Measurements from ENCODE around the gene DGKD.

DGKD gene

DNA sequence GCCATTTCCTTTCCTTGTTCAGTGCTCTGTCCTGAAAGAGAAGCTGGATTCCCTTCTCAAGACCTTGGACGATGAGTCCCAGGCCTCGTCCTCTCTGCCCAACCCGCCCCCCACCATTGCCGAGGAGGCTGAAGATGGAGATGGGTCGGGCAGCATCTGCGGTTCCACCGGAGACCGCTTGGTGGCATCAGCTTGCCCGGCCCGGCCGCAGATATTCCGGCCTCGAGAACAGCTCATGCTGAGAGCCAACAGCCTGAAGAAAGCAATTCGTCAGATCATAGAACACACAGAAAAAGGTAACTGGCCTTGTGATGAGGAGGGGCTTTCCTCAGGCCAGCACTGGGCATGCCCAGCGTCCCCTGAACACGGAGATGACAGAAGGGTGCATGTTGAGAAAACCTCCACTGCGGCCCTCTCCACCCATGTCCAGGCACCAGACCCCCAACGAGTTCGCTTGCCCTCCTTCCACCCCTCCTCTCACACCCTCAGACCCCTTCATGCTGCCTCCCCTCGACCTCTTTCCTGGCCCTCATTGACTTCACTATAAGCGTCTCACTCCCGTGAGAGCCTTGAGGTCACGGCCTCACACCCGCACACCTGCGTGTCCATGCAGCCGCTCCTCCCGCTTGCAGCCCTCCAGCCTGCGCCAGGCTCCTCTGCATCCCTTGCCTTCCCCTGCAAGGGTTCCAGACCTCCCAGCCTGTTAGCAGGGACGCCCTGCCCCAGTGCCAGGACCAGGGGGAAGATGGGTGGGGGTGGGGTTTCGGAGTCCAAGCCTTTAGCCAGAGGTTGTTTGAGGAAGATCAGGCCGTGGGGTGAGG lies 95.0 kb downstream of the DGKD start:
- no peak for DNase-seq

- no peak for DNase-seq
Measured at GRCh38 chr2:233449921-233450863, 95.9 kb downstream of the DGKD start.

- DNase-seq: no peak
Measured at GRCh38 chr2:233450864-233451575, 96.7 kb downstream of the DGKD start.

DNA sequence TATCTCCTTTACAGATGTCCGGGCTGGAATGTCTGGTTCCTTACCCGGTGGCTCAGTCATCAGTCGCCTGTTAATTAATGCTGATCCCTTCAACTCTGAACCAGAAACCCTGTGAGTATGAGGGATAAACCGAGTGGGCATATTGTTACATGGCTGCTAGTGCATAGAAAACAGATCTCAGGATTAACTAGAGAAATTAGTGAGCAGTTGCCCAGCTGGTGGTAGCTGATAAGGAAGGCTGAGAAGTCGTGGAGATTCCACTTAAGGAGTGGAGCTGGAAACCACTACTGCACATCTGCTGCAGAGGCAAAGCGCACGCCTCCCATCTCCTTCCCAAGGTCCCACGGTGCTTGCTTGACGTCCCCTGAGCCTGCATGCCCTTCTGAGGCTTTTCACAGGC lies 97.7 kb downstream of the DGKD start:
- DNase-seq: no peak

DNA sequence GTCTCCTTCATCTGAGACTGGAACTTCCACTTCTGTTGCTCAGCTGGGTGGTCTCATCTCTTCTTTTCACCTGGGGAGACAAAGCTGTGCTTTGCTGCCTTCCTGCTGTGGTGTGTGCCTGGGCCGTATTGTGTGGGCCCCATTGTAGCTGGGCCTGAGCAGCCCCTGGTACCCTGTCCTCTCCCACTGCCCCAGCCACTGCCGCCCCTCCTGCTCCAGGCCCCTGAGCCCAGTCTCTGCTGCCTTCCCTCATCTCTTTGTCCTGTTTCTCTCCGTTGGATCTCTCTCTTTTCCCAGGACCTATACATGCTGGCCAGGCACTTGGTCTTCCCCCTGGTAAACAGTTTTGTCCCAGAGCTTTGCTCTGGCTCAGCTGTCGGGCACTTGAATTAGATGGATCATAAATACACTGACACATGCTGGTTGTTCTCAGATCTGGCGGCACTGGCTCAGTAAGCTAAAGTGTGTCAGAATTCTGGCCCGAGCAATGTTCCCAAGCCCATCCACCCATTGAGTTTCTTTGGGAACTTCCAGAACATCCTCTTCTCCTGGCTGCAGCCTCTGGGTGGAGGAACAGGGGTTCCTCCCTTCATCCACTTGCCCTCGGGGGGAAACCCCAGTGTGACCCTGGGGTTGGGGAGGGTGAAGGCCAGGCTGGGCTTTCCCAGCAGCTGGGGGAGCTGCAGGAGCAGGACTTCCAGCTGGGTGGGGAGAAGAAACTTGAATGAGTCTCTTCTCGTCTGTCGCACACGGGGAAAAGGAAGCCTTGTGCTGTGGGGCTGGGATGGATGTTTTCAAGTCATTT lies 99.0 kb downstream of the DGKD start:
- DNase-seq: no peak

DNA sequence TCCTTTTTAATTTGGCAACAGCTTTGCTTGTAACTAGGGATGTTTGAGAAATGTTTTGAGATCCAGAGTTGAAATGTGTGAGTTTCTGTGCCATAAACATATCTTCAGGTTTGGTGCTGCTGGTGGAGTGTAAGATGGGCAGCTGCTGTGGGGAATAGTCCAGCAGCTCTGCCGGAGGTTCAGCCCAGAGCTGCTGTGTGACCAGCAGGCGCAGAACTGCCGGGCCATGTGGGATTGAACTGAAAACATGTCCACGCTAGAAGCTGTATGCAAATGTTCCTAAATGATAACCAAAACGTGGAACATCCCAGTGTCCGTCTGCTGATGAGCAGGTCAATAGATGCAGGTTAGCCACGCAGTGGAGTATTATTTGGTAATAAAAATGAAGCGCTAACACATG lies 99.6 kb downstream of the DGKD start:
- no peak for DNase-seq

DNA sequence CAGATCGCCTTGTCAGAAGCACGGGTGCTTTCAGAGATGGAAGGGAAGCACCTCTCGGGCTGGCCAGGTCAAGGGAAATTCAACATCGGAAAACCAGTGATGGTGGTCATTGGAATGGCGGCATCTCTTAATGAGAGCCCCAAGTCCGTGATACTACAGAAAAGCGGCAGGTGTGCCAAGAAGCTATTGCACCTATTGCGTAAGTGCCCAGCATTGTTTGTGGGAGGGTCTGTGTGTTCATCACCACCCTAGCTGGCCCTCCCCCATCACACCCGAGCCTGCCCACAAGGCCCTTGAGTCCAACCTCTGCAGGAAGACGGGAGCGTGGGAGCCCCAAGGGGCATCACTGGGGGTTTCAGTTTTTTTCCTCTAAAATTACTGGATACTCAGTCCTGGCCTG lies 100.7 kb downstream of the DGKD start:
- DNase-seq: no peak

DNA sequence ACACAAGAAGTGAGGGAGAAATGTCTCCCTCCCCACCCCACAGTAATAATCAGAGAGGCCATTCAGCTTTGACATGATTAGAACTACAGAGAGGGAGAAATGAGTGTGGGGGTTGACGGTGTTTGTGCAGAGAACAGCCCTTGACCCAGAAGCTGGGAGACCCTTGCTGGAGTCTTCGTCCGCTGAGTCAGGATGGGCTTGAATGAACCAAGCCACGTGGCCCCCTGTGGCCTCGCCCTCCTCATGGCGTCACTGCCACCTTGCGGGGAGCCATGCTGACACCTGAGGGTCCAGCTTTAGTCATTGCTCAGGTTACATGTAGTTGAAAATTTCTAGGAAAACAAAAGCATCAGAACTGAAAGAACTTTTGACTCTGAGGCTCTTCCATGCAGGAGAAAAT lies 101.2 kb downstream of the DGKD start:
- DNase-seq: no peak

GRCh38 chr2:233456111-233456510 lies 101.8 kb downstream of the DGKD start:
- DNase-seq: no peak

DNA sequence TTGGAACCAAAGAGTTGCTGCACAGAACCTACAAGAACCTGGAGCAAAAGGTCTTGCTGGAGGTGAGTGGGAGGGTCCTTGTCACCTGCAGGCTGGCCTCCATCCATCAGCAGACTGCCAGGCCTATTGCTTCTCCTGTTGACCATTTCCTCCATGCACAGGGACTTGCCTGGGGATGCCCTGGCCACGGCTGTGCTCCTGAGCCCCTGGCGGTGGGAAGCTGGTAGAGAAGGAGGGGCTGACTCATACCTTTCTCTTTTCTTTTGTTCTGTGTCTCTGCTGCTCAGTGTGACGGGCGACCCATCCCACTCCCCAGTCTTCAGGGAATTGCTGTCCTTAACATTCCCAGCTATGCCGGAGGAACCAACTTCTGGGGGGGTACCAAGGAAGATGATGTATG lies 102.6 kb downstream of the DGKD start:
- DNase-seq: no peak

DNA sequence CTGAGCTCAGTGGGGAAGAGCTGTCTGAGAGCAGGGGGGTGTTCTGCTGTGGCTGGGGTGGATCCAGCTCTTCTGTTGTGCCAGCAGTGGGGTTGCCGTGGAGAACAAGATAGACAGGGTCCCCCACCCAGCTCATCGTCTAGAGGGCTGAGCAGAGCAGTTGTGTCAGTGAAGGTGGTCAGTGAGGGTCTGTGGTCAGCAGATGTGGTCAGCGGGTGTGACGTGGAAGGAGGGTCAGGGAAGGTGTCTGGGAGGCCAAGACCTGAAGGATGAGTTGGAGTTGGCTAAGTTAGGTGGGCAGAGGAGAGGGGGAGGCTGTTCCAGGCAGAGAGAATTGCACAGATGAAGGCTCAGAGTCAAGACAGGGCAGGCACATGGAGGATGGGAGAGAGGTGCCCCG lies 103.1 kb downstream of the DGKD start:
- DNase-seq: no peak

DNA sequence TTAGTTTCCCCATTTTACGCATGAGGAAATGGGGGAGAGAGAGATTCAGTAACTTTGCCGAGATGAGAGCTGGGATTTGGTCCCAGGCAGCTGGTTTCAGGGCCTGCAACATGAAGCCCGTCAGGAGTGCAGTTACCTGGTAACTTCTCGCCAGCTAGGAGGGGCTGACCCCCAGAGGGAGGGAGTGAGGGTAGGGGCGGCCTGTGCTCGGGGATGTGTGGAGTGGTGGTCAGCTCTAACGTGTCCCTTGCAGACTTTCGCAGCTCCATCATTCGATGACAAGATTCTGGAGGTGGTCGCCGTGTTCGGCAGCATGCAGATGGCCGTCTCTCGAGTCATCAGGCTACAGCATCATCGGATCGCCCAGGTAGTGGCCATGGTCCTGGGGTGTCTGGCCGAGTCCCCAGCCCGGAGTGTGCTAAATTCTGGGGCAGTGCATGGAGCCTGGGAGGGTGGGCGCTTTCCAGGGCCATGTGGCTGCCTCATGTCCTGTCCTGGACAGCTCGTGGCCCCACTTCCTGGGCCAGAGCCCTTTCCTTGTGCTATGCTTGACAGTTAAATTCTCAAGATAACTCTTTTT lies 103.8 kb downstream of the DGKD start:
- no peak for DNase-seq

GRCh38 chr2:233458826-233459225 lies 104.5 kb downstream of the DGKD start:
- DNase-seq: no peak

DNA sequence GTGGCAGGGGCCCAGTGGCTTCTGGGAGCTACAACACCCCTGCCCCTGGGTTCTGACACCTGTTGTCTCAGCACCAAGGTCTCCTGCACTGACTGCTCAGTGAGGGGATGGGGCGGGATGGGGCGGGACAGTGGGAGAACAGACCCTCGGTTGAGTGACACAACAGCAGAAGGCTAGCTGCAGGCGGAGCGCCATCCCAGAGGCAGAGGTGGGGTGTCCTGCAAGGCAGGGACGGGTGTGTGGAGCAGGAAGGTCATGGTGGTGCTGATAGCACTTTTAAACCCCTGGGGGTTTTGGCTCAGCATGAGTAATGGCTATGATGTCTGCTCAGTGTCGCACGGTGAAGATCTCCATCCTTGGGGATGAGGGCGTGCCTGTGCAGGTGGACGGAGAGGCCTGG lies 105.1 kb downstream of the DGKD start:
- DNase-seq: no peak

DNA sequence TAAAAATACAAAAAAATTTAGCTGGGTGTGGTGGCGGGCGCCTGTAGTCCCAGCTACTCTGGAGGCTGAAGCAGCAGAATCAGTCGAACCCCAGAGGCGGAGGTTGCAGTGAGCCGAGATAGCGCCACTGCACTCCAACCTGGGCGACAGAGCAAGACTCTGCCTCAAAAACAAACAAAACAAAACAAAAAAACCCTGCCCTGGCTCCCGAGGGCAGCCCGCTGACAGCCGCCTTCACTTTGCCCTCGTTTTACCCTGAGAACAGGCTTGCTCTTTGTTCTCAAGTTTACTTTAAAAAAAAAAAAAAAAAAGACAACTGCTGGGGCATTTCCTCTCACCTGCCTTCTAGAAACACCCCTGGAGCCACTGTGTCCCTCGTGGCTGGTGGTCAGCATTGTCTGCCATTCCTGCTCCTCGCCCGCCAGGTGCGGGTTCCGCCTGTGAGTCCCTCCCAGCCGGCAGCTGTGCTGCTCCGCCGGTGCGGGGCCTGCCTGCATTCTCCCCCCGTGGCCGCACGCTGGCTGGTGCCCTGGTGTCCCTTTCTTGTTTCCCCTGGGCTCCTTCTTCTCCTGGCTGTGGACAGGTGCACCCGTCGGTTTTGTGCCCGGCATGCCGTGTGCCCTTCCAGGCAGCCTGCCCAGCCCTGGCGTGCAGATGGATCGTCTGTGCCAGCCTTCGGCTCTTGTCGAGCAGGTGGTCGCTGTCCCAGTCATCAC lies 106.6 kb downstream of the DGKD start:
- no peak for DNase-seq

DNA sequence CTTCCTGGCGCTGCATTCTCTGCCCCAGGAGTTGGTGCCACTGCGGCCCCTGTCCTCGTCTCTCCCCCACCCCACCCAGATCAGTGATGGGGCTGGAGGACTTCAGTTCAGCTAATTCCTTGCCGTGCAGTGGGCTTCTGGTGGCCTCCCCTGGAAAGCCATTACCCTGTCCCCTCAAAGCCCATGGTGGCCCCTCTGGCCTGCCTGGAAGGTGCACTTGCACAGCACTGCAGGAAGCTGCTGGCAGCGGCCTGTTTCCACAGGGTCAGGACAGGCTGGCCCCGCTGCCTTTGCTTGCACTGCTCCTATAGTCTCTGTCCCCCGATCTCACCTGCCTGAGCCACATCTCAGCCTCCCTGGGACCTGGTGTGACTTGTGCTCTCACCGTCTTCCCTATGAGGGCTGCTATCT lies 107.2 kb downstream of the DGKD start:
- DNase-seq: no peak

DNA sequence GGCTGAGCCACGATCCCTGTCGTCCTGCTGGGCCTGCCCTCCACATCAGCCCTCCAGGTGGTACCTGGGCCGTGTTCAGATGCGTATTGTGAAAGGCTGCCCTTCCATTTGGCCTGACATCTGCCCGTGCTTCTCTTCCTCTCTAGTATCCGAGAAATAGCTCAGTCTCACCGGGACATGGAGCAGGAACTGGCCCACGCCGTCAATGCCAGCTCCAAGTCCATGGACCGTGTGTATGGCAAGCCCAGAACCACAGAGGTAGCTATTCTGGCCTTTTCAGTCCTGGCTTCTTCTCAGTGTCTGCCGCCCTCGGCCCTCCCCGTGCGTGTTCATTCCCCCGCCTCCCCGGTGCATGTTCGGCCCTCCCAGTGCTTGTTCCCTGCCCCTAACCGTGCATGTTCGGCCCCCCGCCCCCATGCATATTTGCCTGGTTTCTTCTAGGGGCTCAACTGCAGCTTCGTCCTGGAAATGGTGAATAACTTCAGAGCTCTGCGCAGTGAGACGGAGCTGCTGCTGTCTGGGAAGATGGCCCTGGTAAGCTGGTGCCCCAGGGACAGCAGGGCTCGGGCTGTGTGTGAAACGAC lies 108.0 kb downstream of the DGKD start:
- no peak for DNase-seq

DNA sequence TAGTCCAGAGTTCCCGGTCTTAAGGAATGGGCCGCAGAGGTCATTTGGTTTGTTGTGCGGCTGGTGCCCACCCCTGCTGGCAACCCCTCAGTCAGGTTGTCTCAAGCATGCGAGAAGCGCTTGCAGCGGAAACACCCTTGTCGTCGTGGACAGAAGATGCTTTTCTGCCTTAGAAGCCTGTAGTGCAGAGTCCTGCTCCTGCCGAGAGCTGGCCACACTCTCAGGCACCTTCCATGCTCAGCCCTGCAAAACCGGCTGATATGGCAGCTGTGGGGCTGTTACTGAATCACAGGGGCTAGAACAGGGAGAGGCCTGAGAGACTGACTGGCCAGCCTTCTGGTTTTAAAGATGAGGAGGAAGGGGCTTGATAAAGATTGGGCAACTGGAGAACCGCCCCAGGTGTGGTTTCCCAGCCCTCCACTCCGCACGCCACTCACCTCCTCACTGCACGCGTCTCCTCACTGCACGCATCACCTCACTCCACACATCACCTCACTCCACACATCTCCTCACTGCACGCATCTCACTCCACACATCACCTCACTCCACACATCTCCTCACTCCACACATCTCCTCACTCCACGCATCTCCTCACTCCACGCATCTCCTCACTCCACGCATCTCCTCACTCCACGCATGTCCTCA lies 108.7 kb downstream of the DGKD start:
- DNase-seq: no peak

GRCh38 chr2:233463586-233463985 lies 109.3 kb downstream of the DGKD start:
- DNase-seq: no peak

DNA sequence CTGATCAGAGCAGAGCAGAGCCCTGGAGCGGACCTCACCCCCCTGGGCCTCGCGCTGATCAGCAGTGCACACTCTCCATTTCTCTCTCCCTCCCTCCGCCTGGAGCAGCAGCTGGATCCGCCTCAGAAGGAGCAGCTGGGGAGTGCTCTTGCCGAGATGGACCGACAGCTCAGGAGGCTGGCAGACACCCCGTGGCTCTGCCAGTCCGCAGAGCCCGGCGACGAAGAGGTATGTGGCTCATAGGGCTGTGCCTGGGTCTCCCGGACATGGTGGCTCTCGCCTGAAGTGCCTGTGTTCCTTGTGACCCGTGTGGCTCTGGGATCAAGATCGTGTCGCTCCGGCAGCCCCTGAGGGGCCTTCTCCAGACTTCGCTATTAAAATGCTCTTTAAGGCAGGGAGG lies 109.8 kb downstream of the DGKD start:
- no peak for DNase-seq
